SK-N-SH (cell line): Measurements from ENCODE around the gene OR10G4. TPM values are rescaled to one million over a fixed set of nuclear protein-coding genes. Genes with fewer than 3 reads are reported as not detected.

Experiments used
- CTCF ChIA-PET: fragments of 300-600, 350-600 bp; formaldehyde crosslinking; extraction: SDS; loops from one replicate; lab custom pipeline; 2021; lab: Yijun Ruan, JAX
- POLR2A ChIA-PET: fragments of 350-600 bp; sonication (Branson Sonifier 250); formaldehyde crosslinking; extraction: SDS; loops from one replicate; lab custom pipeline; 2020; ENCODE audit warnings: antibody characterized with exemption, inconsistent platforms; lab: Yijun Ruan, JAX
- DNase-seq: peaks from one replicate; pipeline ENCODE4 v3.0.0; 2012
- H2AFZ ChIP-seq: fragments of 200-600 bp; sonication (generic); 2 replicates; pipeline ENCODE4 v1.8.1; 2016; ENCODE audit warnings: antibody characterized with exemption, mild to moderate bottlenecking, low read depth
- H3F3A ChIP-seq: fragments of 200-600 bp; sonication (generic); replicated peaks from 2 replicates; pipeline ENCODE3; 2016; ENCODE audit warnings: antibody characterized with exemption, mild to moderate bottlenecking; ENCODE audit not compliant: insufficient read depth
- H3K27ac ChIP-seq, 2 experiments: fragments of 200-500 bp in 1 of 2; fragments of 200-600 bp in 1 of 2; sonication (Bioruptor generic) in 1 of 2; sonication (generic), shearing (Covaris generic) in 1 of 2; 2 replicates each; pipeline versions ENCODE4 v1.5.1 to v1.6.1; 2014 to 2016; ENCODE audit warnings: low read depth in 2 of 2, inconsistent platforms in 1 of 2, low read length in 1 of 2, mild to moderate bottlenecking in 1 of 2, mixed read lengths in 1 of 2
- H3K27me3 ChIP-seq: fragments of 200-600 bp; sonication (generic), shearing (Covaris generic); 2 replicates; pipeline ENCODE4 v1.6.1; 2016; ENCODE audit warnings: mixed run types; ENCODE audit not compliant: insufficient read depth
- H3K36me3 ChIP-seq, 2 experiments: fragments of 200-500 bp in 1 of 2; fragments of 200-600 bp in 1 of 2; sonication (Bioruptor generic) in 1 of 2; sonication (generic) in 1 of 2; replicated peaks in 1 of 2; 2 replicates each; pipeline versions ENCODE3 to v1.5.1; 2014 to 2016; ENCODE audit warnings: low read length in 1 of 2, mild to moderate bottlenecking in 1 of 2; ENCODE audit not compliant: insufficient read depth in 2 of 2, control insufficient read depth in 1 of 2
- H3K4me1 ChIP-seq, 2 experiments: fragments of 200-500 bp in 1 of 2; fragments of 200-600 bp in 1 of 2; sonication (Bioruptor generic) in 1 of 2; sonication (generic), shearing (Covaris generic) in 1 of 2; 2 replicates each; pipeline versions ENCODE4 v1.5.1 to v1.6.1; 2014 to 2016; ENCODE audit warnings: low read depth in 1 of 2, low read length in 1 of 2, mixed run types in 1 of 2; ENCODE audit not compliant: insufficient read depth in 2 of 2, control insufficient read depth in 1 of 2
- H3K4me2 ChIP-seq: fragments of 200-600 bp; sonication (generic), shearing (Covaris generic); 2 replicates; pipeline ENCODE4 v1.6.1; 2017; ENCODE audit warnings: mixed run types
- H3K4me3 ChIP-seq, 2 experiments: fragments of 200-500 bp in 1 of 2; fragments of 200-600 bp in 1 of 2; sonication (Bioruptor generic) in 1 of 2; sonication (generic), shearing (Covaris generic) in 1 of 2; 2 replicates each; pipeline versions ENCODE4 v1.5.1 to v1.8.1; 2014 to 2016; ENCODE audit warnings: low read depth in 2 of 2, inconsistent platforms in 1 of 2, low read length in 1 of 2, mild to moderate bottlenecking in 1 of 2, mixed read lengths in 1 of 2, moderate library complexity in 1 of 2
- H3K79me2 ChIP-seq: fragments of 200-600 bp; sonication (generic); 2 replicates; pipeline ENCODE4 v1.8.1; 2017; ENCODE audit warnings: mild to moderate bottlenecking; ENCODE audit not compliant: insufficient read depth
- H3K9ac ChIP-seq: fragments of 200-600 bp; sonication (generic); 2 replicates; pipeline ENCODE4 v1.6.1; 2017; ENCODE audit warnings: mixed run types
- H3K9me2 ChIP-seq: fragments of 200-600 bp; sonication (generic); 2 replicates; pipeline ENCODE4 v1.6.1; 2017; ENCODE audit warnings: mixed run types
- H3K9me3 ChIP-seq: fragments of 200-600 bp; sonication (generic); 2 replicates; pipeline ENCODE4 v1.6.1; 2017; ENCODE audit warnings: mixed run types, mild to moderate bottlenecking, moderate library complexity
- H4K20me1 ChIP-seq: fragments of 200-600 bp; sonication (generic); 2 replicates; pipeline ENCODE4 v1.6.1; 2017; ENCODE audit warnings: mild to moderate bottlenecking, mixed run types; ENCODE audit not compliant: insufficient read depth
- CHD2 ChIP-seq: fragments of 150-350 bp; IDR thresholded peaks from 2 replicates; pipeline ENCODE4 v1.6.1; 2018; ENCODE audit warnings: low read length; ENCODE audit not compliant: partially characterized antibody
- CTCF ChIP-seq: fragments of 200-600 bp; sonication (generic); IDR thresholded peaks from 2 replicates; pipeline ENCODE4 v1.6.1; 2017; ENCODE audit warnings: antibody characterized with exemption, mild to moderate bottlenecking, moderate library complexity
- EP300 ChIP-seq, 2 experiments: IDR thresholded peaks; 2 replicates each; pipeline versions ENCODE4 v1.4.0 to v1.6.1; 2012; ENCODE audit warnings: borderline replicate concordance in 1 of 2, low read depth in 1 of 2, low read length in 1 of 2
- JUND ChIP-seq: IDR thresholded peaks from 2 replicates; pipeline ENCODE4 v1.4.0; 2012
- MAX ChIP-seq: IDR thresholded peaks from 2 replicates; pipeline ENCODE4 v1.4.0; 2012; ENCODE audit warnings: low read depth
- NFIC ChIP-seq: IDR thresholded peaks from 2 replicates; pipeline ENCODE4 v1.4.0; 2012; ENCODE audit warnings: borderline replicate concordance
- RCOR1 ChIP-seq: fragments of 150-350 bp; IDR thresholded peaks from 2 replicates; pipeline ENCODE4 v1.6.1; 2017; ENCODE audit warnings: antibody characterized with exemption, low read length
- TAF1 ChIP-seq: IDR thresholded peaks from 2 replicates; pipeline ENCODE4 v1.6.1; 2012; ENCODE audit warnings: low read depth, mild to moderate bottlenecking, low read length, moderate library complexity, borderline replicate concordance
- WGBS: methylation state at CpG from one replicate; pipeline ENCODE4 v1.1.6; 2017; ENCODE audit warnings: low lambda C conversion rate; 5-methylcytosine and 5-hydroxymethylcytosine counted together
- polyA plus RNA-seq, 3 experiments: library from polyadenylated mRNA; depleted of rRNA; stranded (reverse); fragments of >200 nt; gene quantifications; 2 replicates each; pipeline ENCODE4 v1.2.3, GENCODE V29; 2012

The OR10G4 gene
- polyA plus RNA-seq, 1 of the 3 experiments (the other 2 are of a cell fraction) = not detected

- POLR2A ChIA-PET = no interaction called here
These were observed 40.2 kb downstream of the OR10G4 start for GRCh38 chr11:124052966-124053365.

More at GRCh38 chr11:124052966-124053365, 40.2 kb downstream of the OR10G4 start:
- Histone ChIP-seq H3F3A (no peaks in the 10 kb centered on the region), H3K4me2 (no peak overlapping the region), H3K4me3 (no peak overlapping the region), H3K27me3 (peaks cover 18% of the 10 kb centered on the region), H3K9ac (no peak overlapping the region), H3K79me2 (no peaks in the 10 kb centered on the region), H2AFZ (no peak overlapping the region), H3K36me3 (no peaks in the 10 kb centered on the region), H3K9me2 (no peaks in the 10 kb centered on the region), H3K27ac (no peak overlapping the region), H3K9me3 (no peaks in the 10 kb centered on the region), H4K20me1 (no peaks in the 10 kb centered on the region)
- CTCF ChIA-PET = no interaction called here
- DNase-seq = no peak
- TF ChIP-seq JUND (no peak), TAF1 (no peak), CTCF (no peak), RCOR1 (no peak), EP300 (IDR thresholded peaks at IDR 0.05; ENCODE audit: borderline replicate concordance in 1 of 2, low read depth in 1 of 2, low read length in 1 of 2) (no peak), NFIC (no peak), MAX (no peak), CHD2 (no peak)
- TF ChIP-seq, all 33 proteins: peak for 0
- 7% methylated on average over 3 of the region's 3 CpGs for WGBS
- no peaks in the 10 kb centered on the region for H3K4me1 ChIP-seq

Other genes starting within 250 kb of the OR10G4 start
- not detected in 2 replicates for gene OR6M1, start 206.6 kb upstream of the OR10G4 start, polyA plus RNA-seq (2012; rRNA removed)
- not detected in 2 replicates for gene TMEM225, start 127.3 kb upstream of the OR10G4 start, polyA plus RNA-seq (2012; rRNA removed)
- not detected in 2 replicates for gene OR8D4, start 110.8 kb upstream of the OR10G4 start, polyA plus RNA-seq (2012; rRNA removed)
- not detected in 2 replicates for gene OR4D5, start 73.4 kb upstream of the OR10G4 start, polyA plus RNA-seq (2012; rRNA removed)
- not detected in 2 replicates for gene OR6T1, start 69.2 kb upstream of the OR10G4 start, polyA plus RNA-seq (2012; rRNA removed)
- not detected in 2 replicates for gene OR10S1, start 35.2 kb upstream of the OR10G4 start, polyA plus RNA-seq (2012; rRNA removed)
- gene OR10G6, start 17.8 kb upstream of the OR10G4 start, polyA plus RNA-seq (2012; rRNA removed) = not detected in 2 replicates
- gene OR10G9, start 10.0 kb downstream of the OR10G4 start, polyA plus RNA-seq (2012; rRNA removed) = not detected in 2 replicates
- not detected in 2 replicates for gene OR10G8, start 13.8 kb downstream of the OR10G4 start, polyA plus RNA-seq (2012; rRNA removed)
- not detected in 2 replicates for gene OR10G7, start 28.3 kb downstream of the OR10G4 start, polyA plus RNA-seq (2012; rRNA removed)
- gene VWA5A, start 102.5 kb downstream of the OR10G4 start, polyA plus RNA-seq (2012; rRNA removed) = 7.6 and 11.7 TPM in 2 replicates
- not detected in 2 replicates for gene OR10D3, start 170.3 kb downstream of the OR10G4 start, polyA plus RNA-seq (2012; rRNA removed)
- gene OR8G1, start 228.1 kb downstream of the OR10G4 start, polyA plus RNA-seq (2012; rRNA removed) = not detected in 2 replicates
- gene OR8G5, start 243.4 kb downstream of the OR10G4 start, polyA plus RNA-seq (2012; rRNA removed) = not detected in 2 replicates